HepG2 (cell line): ENCODE results near the gene COL18A1. TPM values are rescaled to one million over a fixed set of nuclear protein-coding genes. Genes with fewer than 3 reads are reported as not detected.

Source experiments
- ATAC-seq: fragments of 200-7000 bp; cut with Tn5 transposase; 3 replicates; pipeline ENCODE4 v1.9.1; 2020; ENCODE audit warnings: mild to moderate bottlenecking, moderate library complexity
- Bru-seq: library from RNA; stranded (reverse); fragments of 400-500 nt; gene quantifications from one replicate; lab custom pipeline; 2021; lab: Mats Ljungman, UMichigan
- BruChase-seq, 2 experiments: library from RNA; stranded (reverse); fragments of 400-500 nt; gene quantifications; one replicate each; lab custom pipeline; 2021; lab: Mats Ljungman, UMichigan
- BruUV-seq: library from RNA; stranded (reverse); fragments of 400-500 nt; replicated peaks from 2 replicates; lab custom pipeline; 2021; lab: Mats Ljungman, UMichigan
- CTCF ChIA-PET: fragments of 300-600 bp; formaldehyde crosslinking; extraction: SDS; loops from one replicate; lab custom pipeline; 2021; ENCODE audit warnings: low total read pairs, inconsistent platforms, low intra/inter-chr PET ratio; lab: Yijun Ruan, JAX
- POLR2A ChIA-PET: fragments of 350-600 bp; sonication (Branson Sonifier 250); formaldehyde crosslinking; loops from one replicate; lab custom pipeline; 2020; ENCODE audit warnings: antibody characterized with exemption, inconsistent platforms; lab: Yijun Ruan, JAX
- DNase-seq: peaks from one replicate; pipeline ENCODE4 v3.0.0-alpha.2; 2015; ENCODE audit warnings: low spot score
- FAIRE-seq: peaks from 3 replicates; lab custom pipeline; 2011; peaks lifted over from hg19 to GRCh38; lab: Jason Lieb, UNC
- H2AFZ ChIP-seq: one replicate; pipeline ENCODE4 v1.6.1; 2011; ENCODE audit warnings: low read length, inconsistent platforms
- H3K27ac ChIP-seq: fragments of 300-600 bp; 3 replicates; pipeline ENCODE4 v1.8.0; 2011; ENCODE audit warnings: mixed run types, mild to moderate bottlenecking, mixed read lengths, low read length, inconsistent platforms; ENCODE audit not compliant: insufficient read depth; ENCODE audit errors: extremely low read length
- H3K27me3 ChIP-seq, 2 experiments: fragments of 200-600 bp in 1 of 2; 2 replicates in 1 of 2; 3 replicates in 1 of 2; pipeline versions ENCODE4 v1.6.0 to v1.8.0; 2011; ENCODE audit warnings: low read length in 2 of 2, mild to moderate bottlenecking in 2 of 2, moderate library complexity in 2 of 2, inconsistent platforms in 1 of 2; ENCODE audit not compliant: insufficient read depth in 2 of 2, control insufficient read depth in 1 of 2
- H3K36me3 ChIP-seq, 2 experiments: fragments of 200-600 bp in 1 of 2; replicated peaks in 1 of 2; 2 replicates in 1 of 2; 3 replicates in 1 of 2; pipeline versions ENCODE4 v1.5.1 to v1.8.0; 2011; ENCODE audit warnings: low read length in 2 of 2, inconsistent platforms in 1 of 2; ENCODE audit not compliant: insufficient read depth in 2 of 2, control insufficient read depth in 1 of 2
- H3K4me1 ChIP-seq: 2 replicates; pipeline ENCODE4 v1.5.1; 2012; ENCODE audit warnings: low read length, inconsistent platforms; ENCODE audit not compliant: insufficient read depth
- H3K4me2 ChIP-seq: 2 replicates; pipeline ENCODE4 v1.6.0; 2011; ENCODE audit warnings: low read depth, low read length, inconsistent platforms
- H3K4me3 ChIP-seq, 3 experiments: fragments of 200-600 bp in 1 of 3; sonication (generic), shearing (Covaris generic) in 1 of 3; replicated peaks in 1 of 3; 2 replicates each; pipeline ENCODE4 v1.5.1; 2011 to 2016; ENCODE audit warnings: low read length in 3 of 3, inconsistent platforms in 2 of 3, low read depth in 2 of 3, mild to moderate bottlenecking in 2 of 3, control low read depth in 1 of 3, mixed read lengths in 1 of 3; ENCODE audit not compliant: insufficient read depth in 1 of 3
- H3K79me2 ChIP-seq: one replicate; pipeline ENCODE4 v1.6.1; 2011; ENCODE audit warnings: low read length, inconsistent platforms; ENCODE audit not compliant: insufficient read depth
- H3K9ac ChIP-seq: 2 replicates; pipeline ENCODE4 v1.6.0; 2011; ENCODE audit warnings: mild to moderate bottlenecking, low read depth, low read length, inconsistent platforms; ENCODE audit not compliant: insufficient read depth
- H3K9me3 ChIP-seq: 2 replicates; pipeline ENCODE4 v1.5.1; 2012; ENCODE audit warnings: mild to moderate bottlenecking, low read length
- H4K20me1 ChIP-seq: 2 replicates; pipeline ENCODE4 v1.6.0; 2011; ENCODE audit warnings: inconsistent platforms, mild to moderate bottlenecking, low read length, moderate library complexity; ENCODE audit not compliant: insufficient read depth
- CBX5 ChIP-seq: sonication (generic); formaldehyde crosslinking; IDR thresholded peaks from 2 replicates; pipeline ENCODE4 v1.4.0; 2020; ENCODE audit warnings: missing genetic modification reagents, borderline replicate concordance
- GABPB1 ChIP-seq: IDR thresholded peaks from 2 replicates; pipeline ENCODE4 v1.6.1; 2016; ENCODE audit warnings: mild to moderate bottlenecking, missing genetic modification reagents, moderate library complexity, missing compliant biosample characterization
- GATA4 ChIP-seq: sonication (generic); IDR thresholded peaks from 2 replicates; pipeline ENCODE4 v1.6.1; 2016; ENCODE audit warnings: antibody characterized with exemption, low read depth, borderline replicate concordance
- HDAC1 ChIP-seq: sonication (generic); formaldehyde crosslinking; IDR thresholded peaks from 2 replicates; pipeline ENCODE4 v1.5.1; 2020; ENCODE audit warnings: mild to moderate bottlenecking, missing genetic modification reagents
- HNRNPK ChIP-seq: fragments of 200-400 bp; formaldehyde crosslinking; IDR thresholded peaks from 2 replicates; pipeline ENCODE4 v1.6.1; 2018; ENCODE audit warnings: low read length, low read depth, moderate library complexity, mild to moderate bottlenecking; ENCODE audit not compliant: poor library complexity, severe bottlenecking
- NR2C2 ChIP-seq: sonication (generic); formaldehyde crosslinking; IDR thresholded peaks from 2 replicates; pipeline ENCODE4 v1.4.0; 2020; ENCODE audit warnings: missing genetic modification reagents, mild to moderate bottlenecking, moderate library complexity, borderline replicate concordance
- REXO4 ChIP-seq: sonication (generic); formaldehyde crosslinking; IDR thresholded peaks from 2 replicates; pipeline ENCODE4 v1.8.0; 2022; ENCODE audit warnings: missing genetic modification reagents, mild to moderate bottlenecking, borderline replicate concordance
- ZNF253 ChIP-seq: sonication (generic); formaldehyde crosslinking; IDR thresholded peaks from 2 replicates; pipeline ENCODE4 v1.8.0; 2022; ENCODE audit warnings: mild to moderate bottlenecking, missing genetic modification reagents, borderline replicate concordance
- ZNF777 ChIP-seq: sonication (generic); formaldehyde crosslinking; IDR thresholded peaks from 2 replicates; pipeline ENCODE4 v1.4.0; 2020; ENCODE audit warnings: missing genetic modification reagents
- ZSCAN25 ChIP-seq: sonication (generic); formaldehyde crosslinking; IDR thresholded peaks from 2 replicates; pipeline ENCODE4 v1.8.0; 2022; ENCODE audit warnings: mild to moderate bottlenecking, missing genetic modification reagents
- WGBS: methylation state at CpG from one replicate; pipeline ENCODE4 v1.1.6; 2017; ENCODE audit warnings: low lambda C conversion rate; 5-methylcytosine and 5-hydroxymethylcytosine counted together
- in situ Hi-C: cut with HindIII; loops from 2 replicates; pipeline ENCODE4 v1.10.0; 2017; ENCODE audit warnings: low pct_unique_long_range_greater_than_20kb; ENCODE audit not compliant: extremely low pct_ligation_motif_present
- intact Hi-C: fragments of 100-400 bp; cut with micrococcal nuclease; formaldehyde crosslinking; loops from one replicate; pipeline ENCODE4 v1.10.0; 2022; ENCODE audit not compliant: unreplicated experiment
- long read RNA-seq, 2 experiments: library from RNA in 1 of 2; library from polyadenylated mRNA in 1 of 2; stranded (forward) in 1 of 2; unstranded in 1 of 2; transcript quantifications; one replicate each; pipeline ENCODE4 v2.0.0, GENCODE V29; 2019 to 2022
- polyA minus RNA-seq, 3 experiments: library from RNA; depleted of rRNA, polyadenylated mRNA; stranded (reverse); fragments of >200 nt; gene quantifications; 2 replicates each; pipeline ENCODE4 v1.2.3, GENCODE V29; 2011; ENCODE audit warnings: low replicate concordance in 1 of 3
- polyA plus RNA-seq, 8 experiments: library from polyadenylated mRNA; depleted of rRNA in 3 of 8; stranded (reverse) in 7 of 8; unstranded in 1 of 8; fragments of >200 nt; fragmentation: Illumina TruSeq in 4 of 8; extraction: Trizol in 4 of 8; gene quantifications; 2 replicates each; pipeline versions ENCODE4 v1.2.1 to v1.2.3, GENCODE V29; 2011 to 2016; ENCODE audit warnings: low read depth in 4 of 8, missing spikeins in 1 of 8, mixed read lengths in 1 of 8; ENCODE audit not compliant: insufficient read depth in 1 of 8
- total RNA-seq, 5 experiments: library from RNA; depleted of rRNA; stranded (reverse); fragments of >200 nt; fragmentation: Illumina TruSeq; extraction: Trizol; gene quantifications; 2 replicates each; pipeline ENCODE4 v1.2.3, GENCODE V29; 2016; ENCODE audit warnings: low read depth in 1 of 5
- TF ChIP-seq, protein P1 (sequence below): sonication (generic); formaldehyde crosslinking; IDR thresholded peaks from 2 replicates; pipeline ENCODE4 v1.4.0; 2020; ENCODE audit warnings: missing genetic modification reagents, borderline replicate concordance
- TF ChIP-seq, protein P2 (sequence below): sonication (generic); formaldehyde crosslinking; IDR thresholded peaks from 2 replicates; pipeline ENCODE4 v1.4.0; 2020; ENCODE audit warnings: missing genetic modification reagents

Gene COL18A1
- 21.2 and 102 TPM in 2 replicates for total RNA-seq (2016; rRNA removed; fragmentation: Illumina TruSeq; extraction: Trizol)
- 5.5 and 5.6 TPM in 2 replicates for total RNA-seq (2016; cell fraction: cytosol; rRNA removed; fragmentation: Illumina TruSeq; extraction: Trizol; ENCODE audit: low read depth)
- total RNA-seq (2016; cell fraction: insoluble cytoplasmic fraction; rRNA removed; fragmentation: Illumina TruSeq; extraction: Trizol) = 18.4 and 106 TPM in 2 replicates
- 10.8 and 11.6 TPM in 2 replicates for total RNA-seq (2016; cell fraction: membrane; rRNA removed; fragmentation: Illumina TruSeq; extraction: Trizol)
- total RNA-seq (2016; cell fraction: nucleus; rRNA removed; fragmentation: Illumina TruSeq; extraction: Trizol) = 122 and 150 TPM in 2 replicates
- 79.0 and 128 TPM in 2 replicates for polyA plus RNA-seq (2011; rRNA removed)
- polyA plus RNA-seq (2011; cell fraction: cytosol; rRNA removed) = 51.6 and 89.8 TPM in 2 replicates
- 1,622 and 2,194 TPM in 2 replicates for polyA plus RNA-seq (2011; cell fraction: nucleus; rRNA removed)
- 59.0 and 129 TPM in 2 replicates for polyA plus RNA-seq (2012)
- polyA plus RNA-seq (2016; cell fraction: cytosol; fragmentation: Illumina TruSeq; extraction: Trizol; ENCODE audit: low read depth) = 4.3 and 4.4 TPM in 2 replicates
- 20.7 and 26.9 TPM in 2 replicates for polyA plus RNA-seq (2016; cell fraction: insoluble cytoplasmic fraction; fragmentation: Illumina TruSeq; extraction: Trizol; ENCODE audit: low read depth)
- polyA plus RNA-seq (2016; cell fraction: membrane; fragmentation: Illumina TruSeq; extraction: Trizol; ENCODE audit: low read depth) = 5.0 and 6.2 TPM in 2 replicates
- 308 and 331 TPM in 2 replicates for polyA plus RNA-seq (2016; cell fraction: nucleus; fragmentation: Illumina TruSeq; extraction: Trizol; ENCODE audit: insufficient read depth, low read depth)
- polyA minus RNA-seq (2011; rRNA and poly(A)+ RNA removed; ENCODE audit: low replicate concordance) = 0.09 and 44.3 TPM in 2 replicates
- polyA minus RNA-seq (2011; cell fraction: cytosol; rRNA and poly(A)+ RNA removed) = 36.9 and 37.7 TPM in 2 replicates
- polyA minus RNA-seq (2011; cell fraction: nucleus; rRNA and poly(A)+ RNA removed) = 46.7 and 51.1 TPM in 2 replicates
- Bru-seq, nascent RNA = percentile 69 among the genes with signal in this experiment
- BruChase-seq, experiment 1, labeled RNA remaining after a 6-hour chase = percentile 81 among the genes with signal in this experiment
- percentile 78 among the genes with signal in this experiment for BruChase-seq, experiment 2, labeled RNA remaining after a 2-hour chase
- long read RNA-seq, experiment 1, partial matches to known transcripts = 20 of 30 reads
- long read RNA-seq, experiment 1, other reads (novel, unspliced or antisense) = 10 of 30 reads
- long read RNA-seq, experiment 2, partial matches to known transcripts = 150 of 258 reads
- long read RNA-seq, experiment 2, other reads (novel, unspliced or antisense) = 107 of 258 reads

DNA sequence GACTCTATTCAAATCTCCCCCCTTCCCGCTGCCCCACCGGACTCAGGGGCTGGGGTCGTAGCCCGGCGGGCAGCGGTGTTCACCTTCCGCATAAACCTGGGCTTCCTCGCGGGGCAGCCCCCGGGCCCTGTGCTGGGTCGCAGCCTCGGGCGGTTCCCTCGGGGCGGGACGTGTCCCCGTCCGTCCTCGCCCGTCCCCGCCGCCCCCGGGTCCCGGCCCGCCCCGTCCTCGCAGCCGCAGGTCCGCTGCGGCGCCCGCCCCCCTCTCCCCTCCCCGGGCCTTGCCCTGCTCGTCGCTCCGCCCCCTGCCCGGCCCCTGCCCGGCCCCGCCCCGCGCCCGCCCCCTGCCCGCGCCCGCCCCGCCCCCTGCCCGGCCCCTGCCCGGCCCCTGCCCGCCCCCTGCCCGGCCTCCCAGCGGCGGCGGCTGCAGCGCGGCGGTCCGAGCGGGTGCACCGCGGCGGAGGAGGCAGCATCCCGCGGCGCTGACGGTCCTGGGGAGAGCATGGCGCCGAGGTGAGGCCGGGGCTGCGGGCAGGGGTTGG, at the start of gene COL18A1:
Gene COL18A1, plus strand, starts transcription at position 436 of the 541 bp plus-strand sequence. Its CDS starts 66 bp downstream, at position 502.
- DNase-seq (no peak), FAIRE-seq (no peak), ATAC-seq (peak; percentile 16)
- peaks cover 4% of the 10 kb centered on the region for H3K9me3 ChIP-seq
- in situ Hi-C loops (no loop called here), intact Hi-C loops (loop anchor here (10.0 kb wide), 1 partner anchor 110 kb away; no protein-coding TSS in a partner anchor)
- no peak within 1 kb of the TSS for H2AFZ ChIP-seq
- peaks cover 40% of the 10 kb centered on the region for H3K79me2 ChIP-seq
- H3K9ac ChIP-seq = peak within 1 kb of the TSS; percentile 88
- H3K4me3 ChIP-seq = peak within 1 kb of the TSS; percentile 78 to 79 (median 79)
- no TSS peak for BruUV-seq
- CTCF ChIA-PET = no interaction called here
- H3K36me3 ChIP-seq = no peaks in the 10 kb centered on the region; a peak in 1 of 5 replicates
- H3K27ac ChIP-seq = peak within 1 kb of the TSS; percentile 80
- peaks cover 7 to 42% of the 10 kb centered on the region in 2 experiments for H3K27me3 ChIP-seq
- 0% methylated on average over 2 of the region's 69 CpGs for WGBS
- peaks cover 47% of the 10 kb centered on the region for H3K4me1 ChIP-seq
- POLR2A ChIA-PET = no interaction called here
- peak within 1 kb of the TSS; percentile 87 for H3K4me2 ChIP-seq
- H4K20me1 ChIP-seq = peaks cover 18% of the 10 kb centered on the region
- TF ChIP-seq HNRNPK (peak; percentile 39), ZNF253 (CRISPR knock-in tag) (no peak), REXO4 (no peak), GABPB1 (CRISPR knock-in tag) (0 out of 2 replicates have a peak, but pooled peaks have one; percentile 22), HDAC1 (CRISPR knock-in tag) (0 out of 2 replicates have a peak, but pooled peaks have one; percentile 18), ZNF777 (CRISPR knock-in tag) (peak; percentile 96), CBX5 (CRISPR knock-in tag) (0 out of 2 replicates have a peak, but pooled peaks have one; percentile 7), GATA4 (0 out of 2 replicates have a peak, but pooled peaks have one; percentile 25), ZSCAN25 (CRISPR knock-in tag) (peak; percentile 71; the same call in 1 of the 2 replicates), NR2C2 (CRISPR knock-in tag) (no peak)
- TF ChIP-seq, protein P1, sequence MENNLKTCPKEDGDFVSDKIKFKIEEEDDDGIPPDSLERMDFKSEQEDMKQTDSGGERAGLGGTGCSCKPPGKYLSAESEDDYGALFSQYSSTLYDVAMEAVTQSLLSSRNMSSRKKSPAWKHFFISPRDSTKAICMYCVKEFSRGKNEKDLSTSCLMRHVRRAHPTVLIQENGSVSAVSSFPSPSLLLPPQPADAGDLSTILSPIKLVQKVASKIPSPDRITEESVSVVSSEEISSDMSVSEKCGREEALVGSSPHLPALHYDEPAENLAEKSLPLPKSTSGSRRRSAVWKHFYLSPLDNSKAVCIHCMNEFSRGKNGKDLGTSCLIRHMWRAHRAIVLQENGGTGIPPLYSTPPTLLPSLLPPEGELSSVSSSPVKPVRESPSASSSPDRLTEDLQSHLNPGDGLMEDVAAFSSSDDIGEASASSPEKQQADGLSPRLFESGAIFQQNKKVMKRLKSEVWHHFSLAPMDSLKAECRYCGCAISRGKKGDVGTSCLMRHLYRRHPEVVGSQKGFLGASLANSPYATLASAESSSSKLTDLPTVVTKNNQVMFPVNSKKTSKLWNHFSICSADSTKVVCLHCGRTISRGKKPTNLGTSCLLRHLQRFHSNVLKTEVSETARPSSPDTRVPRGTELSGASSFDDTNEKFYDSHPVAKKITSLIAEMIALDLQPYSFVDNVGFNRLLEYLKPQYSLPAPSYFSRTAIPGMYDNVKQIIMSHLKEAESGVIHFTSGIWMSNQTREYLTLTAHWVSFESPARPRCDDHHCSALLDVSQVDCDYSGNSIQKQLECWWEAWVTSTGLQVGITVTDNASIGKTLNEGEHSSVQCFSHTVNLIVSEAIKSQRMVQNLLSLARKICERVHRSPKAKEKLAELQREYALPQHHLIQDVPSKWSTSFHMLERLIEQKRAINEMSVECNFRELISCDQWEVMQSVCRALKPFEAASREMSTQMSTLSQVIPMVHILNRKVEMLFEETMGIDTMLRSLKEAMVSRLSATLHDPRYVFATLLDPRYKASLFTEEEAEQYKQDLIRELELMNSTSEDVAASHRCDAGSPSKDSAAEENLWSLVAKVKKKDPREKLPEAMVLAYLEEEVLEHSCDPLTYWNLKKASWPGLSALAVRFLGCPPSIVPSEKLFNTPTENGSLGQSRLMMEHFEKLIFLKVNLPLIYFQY (CRISPR knock-in tag) = no peak
- TF ChIP-seq, protein P2, sequence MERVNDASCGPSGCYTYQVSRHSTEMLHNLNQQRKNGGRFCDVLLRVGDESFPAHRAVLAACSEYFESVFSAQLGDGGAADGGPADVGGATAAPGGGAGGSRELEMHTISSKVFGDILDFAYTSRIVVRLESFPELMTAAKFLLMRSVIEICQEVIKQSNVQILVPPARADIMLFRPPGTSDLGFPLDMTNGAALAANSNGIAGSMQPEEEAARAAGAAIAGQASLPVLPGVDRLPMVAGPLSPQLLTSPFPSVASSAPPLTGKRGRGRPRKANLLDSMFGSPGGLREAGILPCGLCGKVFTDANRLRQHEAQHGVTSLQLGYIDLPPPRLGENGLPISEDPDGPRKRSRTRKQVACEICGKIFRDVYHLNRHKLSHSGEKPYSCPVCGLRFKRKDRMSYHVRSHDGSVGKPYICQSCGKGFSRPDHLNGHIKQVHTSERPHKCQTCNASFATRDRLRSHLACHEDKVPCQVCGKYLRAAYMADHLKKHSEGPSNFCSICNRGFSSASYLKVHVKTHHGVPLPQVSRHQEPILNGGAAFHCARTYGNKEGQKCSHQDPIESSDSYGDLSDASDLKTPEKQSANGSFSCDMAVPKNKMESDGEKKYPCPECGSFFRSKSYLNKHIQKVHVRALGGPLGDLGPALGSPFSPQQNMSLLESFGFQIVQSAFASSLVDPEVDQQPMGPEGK (CRISPR knock-in tag) = 0 out of 2 replicates have a peak, but pooled peaks have one; percentile 16
